Posterior vena cava (tissue), 2 donors: Measurements from ENCODE around the gene CEP78. TPM values are rescaled to one million over a fixed set of nuclear protein-coding genes. Genes with fewer than 3 reads are reported as not detected.
"Not testable (repeated sequence)": the region's sequence is repeated elsewhere in the genome, so short reads cannot be mapped to it uniquely, and the experiment has no call there.

ENCODE experiments used
- DNase-seq: peaks from one replicate; pipeline ENCODE4 v3.0.0-alpha.2; 2020; ENCODE audit warnings: low spot score
- intact Hi-C, 2 donors: fragments of 100-400 bp; cut with DNase I; formaldehyde crosslinking; loops; one replicate each; pipeline versions ENCODE4 v1.14.1 to v1.14.2; 2022 to 2023
- long read RNA-seq, 2 donors: library from polyadenylated mRNA; unstranded; transcript quantifications; one replicate each; pipeline ENCODE4 v2.0.0, GENCODE V29; 2020 to 2021
- total RNA-seq, 2 donors: library from RNA; stranded (reverse); fragmentation: NEBNext Ultra II Directional; extraction: Animal tissue kit (Norgen Biotek cat#: 25700); gene quantifications; one replicate each; pipeline ENCODE4 v1.2.1, GENCODE V29; 2021
- donor health status: DM: yes; HTN: yes; CAD: no.
- donor health status: DM: yes; HTN: yes; CAD: no.

The CEP78 gene
- 10 to 100 TPM in 1 of 2 donors, 1 to 10 TPM in 1; 9.9 to 11.8 TPM for total RNA-seq
- long read RNA-seq, donor 1, full-length matches to known transcripts = 3 of 5 reads
- long read RNA-seq, donor 1, partial matches to known transcripts = 0 of 5 reads
- long read RNA-seq, donor 1, other reads (novel, unspliced or antisense) = 2 of 5 reads
- long read RNA-seq, donor 2, partial matches to known transcripts = 2 of 5 reads
- long read RNA-seq, donor 2, other reads (novel, unspliced or antisense) = 0 of 5 reads

GRCh38 chr9:78235762-78236550 lies at the start of gene CEP78:
CEP78 (plus strand) TSS chr9:78236075; CDS start chr9:78236351, 276 bp downstream.
- peak; percentile 97 for DNase-seq
- intact Hi-C loops = no loop called here

DNA sequence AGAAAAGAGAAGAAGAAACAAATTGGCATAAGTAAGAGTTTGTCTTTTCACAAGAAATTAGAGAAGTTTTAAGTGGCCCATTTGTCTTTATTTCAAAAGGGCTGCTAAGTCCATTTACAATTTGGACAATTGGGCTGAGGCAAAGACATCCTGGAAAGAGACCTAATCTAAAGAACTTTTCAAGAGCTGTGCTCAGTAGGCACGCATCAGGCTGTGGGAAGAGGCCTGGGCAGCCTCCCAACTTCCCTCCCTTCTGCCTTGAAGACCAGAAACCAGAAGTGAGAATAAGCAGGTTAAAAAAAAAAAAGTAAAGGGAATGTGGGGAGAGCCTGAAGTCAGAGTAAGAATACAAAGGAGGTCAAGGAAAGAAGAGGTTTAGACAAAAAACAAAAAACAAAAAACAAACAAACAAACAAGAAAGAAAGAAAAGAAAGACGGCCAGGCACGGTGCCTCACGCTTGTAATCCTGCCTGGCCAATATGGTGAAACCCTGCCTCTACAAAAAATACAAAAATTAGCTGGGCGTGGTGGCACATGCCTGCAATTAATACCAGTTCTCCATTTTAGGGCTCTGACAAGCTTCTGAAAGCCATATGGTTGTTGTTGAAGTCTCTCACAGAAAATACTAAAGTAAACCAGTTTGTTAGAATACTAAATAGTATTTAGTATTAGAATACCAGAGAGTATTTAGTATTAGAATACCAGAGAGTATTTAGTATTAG lies 48.0 kb upstream of the CEP78 start:
- intact Hi-C loops = no loop called here
- no peak for DNase-seq

GRCh38 chr9:78188594-78188993 lies 47.3 kb upstream of the CEP78 start:
- intact Hi-C loops = no loop called here

DNA sequence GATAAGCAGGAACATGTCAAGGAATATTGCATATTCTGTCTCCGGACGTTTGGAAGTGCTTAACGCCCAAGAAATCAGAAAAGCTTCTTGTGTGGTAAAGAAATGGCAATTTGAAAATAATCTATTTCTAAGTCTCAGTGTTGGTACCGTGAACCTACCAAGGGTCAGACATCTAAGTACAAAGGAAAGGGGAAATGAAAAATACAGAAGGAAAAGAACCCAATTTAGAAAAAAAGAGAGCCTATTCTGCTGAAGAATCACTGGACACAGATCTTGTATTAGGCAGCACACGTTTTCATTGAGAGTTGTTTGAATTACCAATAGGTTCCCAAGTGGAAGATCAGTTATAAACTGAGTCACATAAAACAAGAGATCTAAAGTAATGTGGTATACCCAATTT lies 46.9 kb upstream of the CEP78 start:
- intact Hi-C loops = no loop called here
- DNase-seq = no peak

More at GRCh38 chr9:78188594-78188993, 47.3 kb upstream of the CEP78 start:
- DNase-seq = no peak

DNA sequence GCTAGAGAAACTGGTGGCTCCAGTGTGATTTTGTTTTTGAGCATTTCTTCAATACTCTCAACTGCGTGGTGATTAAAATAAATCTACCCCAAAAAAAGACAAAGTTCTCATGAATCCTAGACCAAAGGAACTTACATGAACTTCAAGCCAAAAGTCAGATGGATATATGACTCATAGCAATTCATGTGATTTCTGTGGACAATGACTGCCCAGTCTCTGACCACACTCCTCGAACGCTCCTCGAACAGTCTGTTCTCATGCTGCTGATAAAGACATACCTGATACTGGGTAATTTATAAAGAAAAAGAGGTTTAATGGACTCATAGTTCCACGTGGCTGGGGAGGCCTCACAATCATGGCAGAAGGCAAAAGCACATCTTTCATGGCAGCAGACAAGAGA lies 46.4 kb upstream of the CEP78 start:
- no peak for DNase-seq
- intact Hi-C loops = no loop called here

DNA sequence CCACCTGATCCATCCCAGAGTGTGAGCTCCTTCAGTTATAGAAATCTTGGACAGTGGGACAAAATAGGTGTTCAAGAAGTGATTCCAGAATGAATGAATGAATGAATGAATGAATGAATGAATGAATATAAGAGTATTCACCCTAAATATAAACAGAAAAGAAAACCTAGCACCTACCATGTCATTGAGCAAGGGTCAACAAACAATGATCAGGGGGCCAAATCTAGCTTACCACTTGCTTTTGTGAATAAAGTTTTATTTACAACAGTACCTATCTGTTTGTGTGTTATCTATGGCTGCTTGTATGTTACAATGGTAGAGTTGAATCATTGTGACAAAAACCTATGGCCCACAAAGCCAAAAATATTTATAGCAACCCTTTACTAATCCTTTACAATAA lies 43.9 kb upstream of the CEP78 start:
- intact Hi-C loops = no loop called here

GRCh38 chr9:78196258-78196657 lies 39.6 kb upstream of the CEP78 start:
- intact Hi-C loops = no loop called here

More for the DNA sequence above, 43.9 kb upstream of the CEP78 start:
- DNase-seq = no peak

GRCh38 chr9:78201158-78201777 lies 34.6 kb upstream of the CEP78 start:
- intact Hi-C loops, DNase-seq: not testable (repeated sequence)

More at GRCh38 chr9:78196258-78196657, 39.6 kb upstream of the CEP78 start:
- DNase-seq = no peak

- intact Hi-C loops = no loop called here
- DNase-seq = no peak
Measured at GRCh38 chr9:78207319-78207718, 28.6 kb upstream of the CEP78 start.

DNA sequence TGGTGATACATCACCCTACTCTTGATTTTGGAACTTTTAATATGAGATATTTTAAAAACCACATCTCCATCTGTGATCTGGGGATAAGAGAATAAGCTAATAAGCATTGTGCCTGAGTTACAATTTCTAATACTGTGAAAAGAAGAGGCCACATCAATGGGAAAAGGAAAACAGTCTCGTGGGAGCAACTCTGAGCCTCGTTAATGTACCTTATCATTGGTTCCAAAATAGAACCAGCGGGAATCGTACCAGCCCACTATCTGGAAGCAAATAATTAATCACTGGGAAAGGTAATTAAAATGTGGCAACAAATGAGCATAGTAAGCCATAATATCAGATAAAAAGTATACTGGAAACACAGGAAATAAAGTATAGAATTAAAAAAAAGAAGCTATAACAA lies 28.0 kb upstream of the CEP78 start:
- intact Hi-C loops = no loop called here
- no peak for DNase-seq

DNA sequence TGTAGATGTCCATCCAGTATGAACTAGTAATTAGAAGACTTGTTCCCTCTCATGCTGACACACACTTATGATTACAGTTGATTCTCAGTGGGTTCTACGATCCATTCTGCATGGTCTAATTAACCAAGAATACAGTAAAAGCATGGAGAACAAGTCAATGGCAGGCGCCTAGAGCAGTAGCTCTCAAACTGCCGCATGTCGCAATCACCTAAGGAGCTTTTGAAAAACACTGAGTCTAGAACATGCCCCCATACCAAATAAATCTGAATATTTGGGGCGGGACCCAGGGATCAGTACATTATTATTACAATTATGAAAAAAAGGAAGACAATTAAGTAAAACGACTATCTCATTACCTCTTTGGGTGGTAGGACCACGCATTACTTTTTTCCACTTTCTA lies 26.7 kb upstream of the CEP78 start:
- intact Hi-C loops = loop anchor here in 1 of 2 donors (1.0 kb wide), 1 partner anchor 12 kb away; no protein-coding TSS in a partner anchor
- no peak for DNase-seq

DNA sequence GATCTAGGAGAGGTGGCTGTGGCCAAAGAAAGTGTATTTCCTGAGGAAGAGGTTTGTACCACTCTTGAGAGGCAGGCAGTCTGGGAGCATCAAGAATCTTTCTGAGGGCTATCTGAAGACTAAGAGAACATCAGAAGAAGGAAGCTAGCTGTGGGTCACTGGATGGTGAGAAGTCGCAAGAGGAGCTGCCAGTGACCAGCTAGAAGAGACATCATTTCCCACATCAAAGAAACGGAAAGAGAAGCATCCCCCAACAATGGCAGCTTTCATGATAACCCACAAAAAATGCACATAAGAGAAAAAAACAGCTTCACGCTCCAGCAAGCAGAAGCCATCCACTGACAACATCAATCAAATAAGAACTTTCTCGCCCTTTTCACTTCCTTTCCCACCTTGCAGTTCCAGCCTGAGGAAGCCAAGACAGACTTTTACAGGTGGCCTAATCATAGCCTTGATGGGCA lies 25.0 kb upstream of the CEP78 start:
- DNase-seq = no peak
- intact Hi-C loops = no loop called here

DNA sequence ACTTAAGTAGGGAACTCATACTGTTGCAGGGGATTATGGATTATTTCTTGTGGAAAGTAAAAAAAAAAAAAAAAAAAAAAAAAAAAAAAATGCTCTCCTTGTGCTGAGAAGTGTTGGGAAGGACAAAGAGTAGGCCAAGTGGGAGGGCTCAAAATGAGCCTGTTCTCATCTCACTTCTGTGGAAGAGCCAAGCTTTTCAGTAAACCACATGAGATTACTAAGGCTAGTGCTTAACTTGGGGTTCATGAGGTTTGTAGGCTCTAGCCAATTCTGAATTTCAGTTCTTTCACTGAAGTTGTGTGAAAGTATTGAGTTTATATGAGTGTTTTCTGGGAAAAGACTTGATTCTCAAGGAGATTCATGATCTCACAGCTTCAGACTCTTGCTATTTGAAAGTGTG lies 23.0 kb upstream of the CEP78 start:
- intact Hi-C loops = no loop called here
- DNase-seq = no peak

DNA sequence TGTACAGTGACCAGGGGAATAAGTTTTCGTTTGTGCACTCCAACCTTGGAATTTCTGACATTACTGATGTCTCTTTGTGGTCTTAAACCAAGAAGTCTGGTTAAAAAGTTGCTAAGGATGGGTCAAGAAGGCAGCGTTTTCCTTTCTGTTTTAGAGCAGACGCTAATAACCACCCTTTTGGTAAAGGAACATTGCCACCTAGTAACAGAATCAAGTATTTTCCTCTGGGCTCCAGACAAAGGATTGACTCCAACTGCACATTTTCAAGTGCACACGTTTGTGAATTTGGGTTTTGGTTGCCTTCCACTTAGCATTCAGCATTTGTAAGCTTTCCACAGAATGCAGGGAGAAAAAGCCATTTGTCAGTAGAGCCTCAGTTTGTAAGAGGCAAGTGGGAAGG lies 22.2 kb upstream of the CEP78 start:
- intact Hi-C loops = no loop called here
- no peak for DNase-seq

- no peak for DNase-seq
Measured at GRCh38 chr9:78214492-78214891, 21.4 kb upstream of the CEP78 start.

GRCh38 chr9:78215706-78216105 lies 20.2 kb upstream of the CEP78 start:
- DNase-seq = no peak
- intact Hi-C loops = loop anchor here in 1 of 2 donors (1.0 kb wide), 1 partner anchor 17 kb away; no protein-coding TSS in a partner anchor

More at GRCh38 chr9:78214492-78214891, 21.4 kb upstream of the CEP78 start:
- intact Hi-C loops = no loop called here

GRCh38 chr9:78218890-78219289 lies 17.0 kb upstream of the CEP78 start:
- intact Hi-C loops = no loop called here
- no peak for DNase-seq

DNA sequence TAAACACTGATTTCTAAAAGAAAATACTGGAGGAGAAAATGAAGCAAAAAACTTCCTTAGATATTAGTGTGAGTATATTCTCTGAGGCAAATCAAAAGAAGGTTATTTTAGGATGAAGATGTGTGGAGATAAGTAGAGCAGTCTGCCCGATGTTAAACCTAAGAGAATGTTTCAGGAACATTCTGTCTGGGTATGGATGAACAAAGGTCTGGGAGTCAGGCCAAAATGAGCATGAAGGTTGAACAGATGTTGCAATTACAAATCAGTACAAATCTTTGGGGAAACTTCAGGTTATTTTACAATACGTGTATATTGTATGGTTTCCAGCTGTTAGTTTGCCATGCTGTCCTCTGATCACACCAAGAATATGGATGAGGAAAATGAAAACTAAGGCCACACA lies 14.4 kb upstream of the CEP78 start:
- intact Hi-C loops = loop anchor here in 1 of 2 donors (1.0 kb wide), 1 partner anchor 12 kb away; no protein-coding TSS in a partner anchor

DNA sequence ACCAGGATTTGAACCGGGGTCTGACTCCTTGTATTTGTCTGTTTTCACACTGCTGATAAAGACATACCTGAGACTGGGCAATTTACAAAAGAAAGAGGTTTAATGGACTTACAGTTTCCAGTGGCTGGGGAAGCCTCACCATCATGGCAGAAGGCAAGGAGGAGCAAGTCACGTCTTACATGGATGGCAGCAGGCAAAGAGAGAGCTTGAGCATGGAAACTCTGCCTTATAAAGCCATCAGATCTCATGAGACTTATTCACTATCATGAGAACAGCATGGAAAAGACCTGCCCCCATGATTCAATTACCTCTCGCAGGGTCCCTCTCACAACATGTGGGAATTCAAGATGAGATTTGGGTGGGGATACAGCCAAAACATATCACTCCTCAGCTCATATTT lies 14.0 kb upstream of the CEP78 start:
- intact Hi-C loops = loop anchor here in 1 of 2 donors (1.0 kb wide), 1 partner anchor 13 kb away; no protein-coding TSS in a partner anchor
- DNase-seq = not testable (repeated sequence)

More for the DNA sequence above, 14.4 kb upstream of the CEP78 start:
- DNase-seq = no peak
